Endothelial cell of umbilical vein (primary cell): ENCODE results near the gene NSD1.

Experiments
- EZH2 ChIP-seq: IDR thresholded peaks from 2 replicates; pipeline ENCODE4 v1.6.1; 2012; ENCODE audit warnings: borderline replicate concordance, low read depth, mild to moderate bottlenecking, moderate library complexity, low read length, inconsistent platforms; ENCODE audit not compliant: severe bottlenecking
- FOS ChIP-seq: IDR thresholded peaks from 2 replicates; pipeline ENCODE4 v1.6.1; 2011; ENCODE audit warnings: mild to moderate bottlenecking, low read length, moderate library complexity, borderline replicate concordance; ENCODE audit not compliant: insufficient read depth
- GATA2 ChIP-seq: IDR thresholded peaks from 2 replicates; pipeline ENCODE4 v1.7.0; 2011; ENCODE audit warnings: low read depth, mild to moderate bottlenecking, moderate library complexity, mixed read lengths, low read length; ENCODE audit not compliant: insufficient read length, insufficient read depth
- JUN ChIP-seq: IDR thresholded peaks from 2 replicates; pipeline ENCODE4 v1.6.1; 2011; ENCODE audit warnings: borderline replicate concordance, low read depth; ENCODE audit not compliant: insufficient read length, insufficient read depth
- MYC ChIP-seq: IDR thresholded peaks from one replicate; pipeline ENCODE4 v1.6.1; 2011; ENCODE audit warnings: mild to moderate bottlenecking, low read depth, low read length
- POLR2A ChIP-seq: IDR thresholded peaks from 2 replicates; pipeline ENCODE4 v1.6.1; 2012; ENCODE audit warnings: low read depth, mild to moderate bottlenecking, control low read depth, low read length
- POLR2AphosphoS5 ChIP-seq: IDR thresholded peaks from 2 replicates; pipeline ENCODE4 v1.6.1; 2012; ENCODE audit warnings: low read depth, mild to moderate bottlenecking, control low read depth, low read length, moderate library complexity; ENCODE audit not compliant: insufficient read depth
- TF ChIP-seq, protein P1 (sequence below): IDR thresholded peaks from 2 replicates; pipeline ENCODE4 v1.6.1; 2011; ENCODE audit not compliant: insufficient read depth, insufficient read length
- TF ChIP-seq, protein P2 (sequence below), 2 donors: IDR thresholded peaks; 1 replicate in 1 of 2; 2 replicates in 1 of 2; pipeline ENCODE4 v1.5.1; 2011; ENCODE audit warnings: low read length in 2 of 2, mild to moderate bottlenecking in 2 of 2, moderate library complexity in 2 of 2, control low read depth in 1 of 2, inconsistent platforms in 1 of 2, low read depth in 1 of 2; ENCODE audit not compliant: insufficient read depth in 1 of 2; ENCODE audit errors: extremely low read depth in 1 of 2

DNA sequence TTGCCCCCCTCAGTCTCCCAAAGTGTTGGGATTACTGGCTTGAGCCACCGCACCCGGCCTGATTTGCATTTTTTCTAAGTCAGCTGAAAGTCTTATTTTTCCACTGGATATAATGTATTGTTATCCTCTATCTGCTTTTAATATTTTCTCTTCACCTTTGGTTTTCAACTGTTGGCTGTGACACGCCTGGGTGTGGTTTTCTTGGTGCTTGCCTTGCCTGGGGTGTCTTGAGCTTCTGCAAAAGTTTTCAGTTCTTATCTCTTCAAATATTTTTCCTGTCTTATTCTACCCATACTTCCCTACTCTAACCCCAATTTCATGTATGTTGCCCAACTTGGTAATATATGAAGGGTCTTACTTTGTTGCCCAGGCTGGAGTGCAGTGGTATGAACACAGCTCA, 182.4 kb downstream of the NSD1 start:
- TF ChIP-seq, protein P1, sequence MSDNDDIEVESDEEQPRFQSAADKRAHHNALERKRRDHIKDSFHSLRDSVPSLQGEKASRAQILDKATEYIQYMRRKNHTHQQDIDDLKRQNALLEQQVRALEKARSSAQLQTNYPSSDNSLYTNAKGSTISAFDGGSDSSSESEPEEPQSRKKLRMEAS = no peak
- TF ChIP-seq MYC (no peak), EZH2 (no peak), POLR2AphosphoS5 (no peak), POLR2A (no peak), JUN (no peak), FOS (no peak), GATA2 (no peak)
- TF ChIP-seq, protein P2, sequence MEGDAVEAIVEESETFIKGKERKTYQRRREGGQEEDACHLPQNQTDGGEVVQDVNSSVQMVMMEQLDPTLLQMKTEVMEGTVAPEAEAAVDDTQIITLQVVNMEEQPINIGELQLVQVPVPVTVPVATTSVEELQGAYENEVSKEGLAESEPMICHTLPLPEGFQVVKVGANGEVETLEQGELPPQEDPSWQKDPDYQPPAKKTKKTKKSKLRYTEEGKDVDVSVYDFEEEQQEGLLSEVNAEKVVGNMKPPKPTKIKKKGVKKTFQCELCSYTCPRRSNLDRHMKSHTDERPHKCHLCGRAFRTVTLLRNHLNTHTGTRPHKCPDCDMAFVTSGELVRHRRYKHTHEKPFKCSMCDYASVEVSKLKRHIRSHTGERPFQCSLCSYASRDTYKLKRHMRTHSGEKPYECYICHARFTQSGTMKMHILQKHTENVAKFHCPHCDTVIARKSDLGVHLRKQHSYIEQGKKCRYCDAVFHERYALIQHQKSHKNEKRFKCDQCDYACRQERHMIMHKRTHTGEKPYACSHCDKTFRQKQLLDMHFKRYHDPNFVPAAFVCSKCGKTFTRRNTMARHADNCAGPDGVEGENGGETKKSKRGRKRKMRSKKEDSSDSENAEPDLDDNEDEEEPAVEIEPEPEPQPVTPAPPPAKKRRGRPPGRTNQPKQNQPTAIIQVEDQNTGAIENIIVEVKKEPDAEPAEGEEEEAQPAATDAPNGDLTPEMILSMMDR (IDR thresholded peaks at IDR 0.05; ENCODE audit: extremely low read depth in 1 of 2, insufficient read depth in 1 of 2, low read depth in 1 of 2, low read length in 2 of 2) = no peak
